Vagina (tissue), 2 donors: Measurements from ENCODE around the gene CSNK1D. TPM values are rescaled to one million over a fixed set of nuclear protein-coding genes. Genes with fewer than 3 reads are reported as not detected.

Experiments used
- DNase-seq, 2 donors: peaks; one replicate each; pipeline ENCODE4 v3.0.0-alpha.2; 2017; ENCODE audit errors: extremely low spot score in 2 of 2
- H3K27ac ChIP-seq: fragments of 200-600 bp; sonication (generic); one replicate; pipeline ENCODE4 v1.5.1; 2019
- H3K27me3 ChIP-seq: fragments of 200-600 bp; sonication (generic); one replicate; pipeline ENCODE4 v1.5.1; 2019
- H3K36me3 ChIP-seq, 2 donors: fragments of 200-600 bp; sonication (generic); one replicate each; pipeline ENCODE4 v1.5.1; 2017 to 2019
- H3K4me1 ChIP-seq: fragments of 200-600 bp; sonication (generic); one replicate; pipeline ENCODE4 v1.5.1; 2019
- H3K4me3 ChIP-seq, 2 donors: fragments of 200-600 bp; sonication (generic); 1 replicate in 1 of 2; 2 replicates in 1 of 2; pipeline ENCODE4 v1.5.1; 2016 to 2019
- H3K9me3 ChIP-seq: fragments of 200-600 bp; sonication (generic); one replicate; pipeline ENCODE4 v1.5.1; 2019
- POLR2A ChIP-seq, 2 donors: fragments of 450-650 bp; IDR thresholded peaks; one replicate each; pipeline ENCODE4 v1.6.1; 2017; ENCODE audit warnings: antibody characterized with exemption in 2 of 2, mild to moderate bottlenecking in 2 of 2, moderate library complexity in 2 of 2
- POLR2AphosphoS5 ChIP-seq, 2 donors: sonication (generic); formaldehyde crosslinking; IDR thresholded peaks; one replicate each; pipeline ENCODE4 v1.9.0; 2017; ENCODE audit warnings: antibody characterized with exemption in 2 of 2, mild to moderate bottlenecking in 2 of 2, low read depth in 1 of 2; ENCODE audit not compliant: insufficient read depth in 1 of 2
- intact Hi-C: fragments of 100-400 bp; cut with DNase I; formaldehyde crosslinking; loops from one replicate; pipeline ENCODE4 v1.15.1; 2023
- total RNA-seq: library from RNA; depleted of rRNA; stranded (reverse); fragments of >200 nt; gene quantifications from one replicate; pipeline ENCODE4 v1.2.3, GENCODE V29; 2016
- TF ChIP-seq, protein P1 (sequence below), 3 experiments: fragments of 450-650 bp in 2 of 3; fragments of 200-600 bp in 1 of 3; sonication (generic) in 1 of 3; IDR thresholded peaks; one replicate each; pipeline ENCODE4 v1.5.1; 2017 to 2019; ENCODE audit warnings: antibody characterized with exemption in 3 of 3, mild to moderate bottlenecking in 2 of 3, moderate library complexity in 2 of 3

Gene CSNK1D
- total RNA-seq, 1 donor from 2014 or later: 67.8 TPM

DNA sequence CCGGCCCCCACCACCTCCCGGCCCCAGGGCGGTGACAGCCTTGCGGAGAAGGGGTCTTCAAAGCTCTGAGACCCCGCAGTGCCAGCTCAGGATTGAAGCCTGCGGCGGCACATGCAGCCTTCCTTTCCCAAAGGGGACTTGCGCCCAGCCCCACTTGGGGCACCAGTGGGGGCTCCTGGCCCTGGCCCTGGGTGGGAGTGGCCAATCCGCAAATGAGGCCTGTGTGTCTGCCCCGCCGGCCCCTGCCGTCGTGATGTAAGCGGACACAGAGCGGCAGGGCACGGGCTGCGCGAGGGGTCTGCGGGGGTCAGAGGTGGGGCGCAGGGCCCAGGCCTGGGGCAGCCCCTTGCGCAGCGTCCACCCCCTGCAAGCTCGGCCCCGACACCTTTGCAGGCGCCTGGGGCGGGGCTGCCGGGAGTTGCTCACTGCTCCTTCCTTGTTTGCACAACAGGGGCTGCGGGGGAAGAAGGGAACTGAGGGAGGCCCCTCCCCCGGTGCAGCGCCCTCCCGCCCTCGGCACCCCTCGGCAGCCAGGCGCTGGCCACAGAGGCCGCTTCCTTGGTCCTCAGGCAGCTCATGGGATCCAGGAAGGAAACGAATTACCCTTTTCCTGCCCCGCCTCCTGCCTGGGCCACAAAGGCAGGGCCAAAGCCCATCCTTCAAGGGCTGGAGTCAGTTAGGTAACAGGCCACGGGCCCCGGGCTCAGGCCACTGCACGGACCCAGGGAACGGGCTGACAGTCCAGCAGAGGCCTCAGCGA is 41.8 kb downstream of the CSNK1D start:
- Histone ChIP-seq H3K27me3 (no peaks in the 10 kb centered on the region), H3K36me3 (no peaks in the 10 kb centered on the region), H3K4me1 (peaks cover 65% of the 10 kb centered on the region), H3K9me3 (no peaks in the 10 kb centered on the region), H3K4me3 (peak overlapping the region; percentile 62 to 63), H3K27ac (peak overlapping the region; percentile 93)
- no peak for DNase-seq
- intact Hi-C loops: no loop called here
- TF ChIP-seq, protein P1, sequence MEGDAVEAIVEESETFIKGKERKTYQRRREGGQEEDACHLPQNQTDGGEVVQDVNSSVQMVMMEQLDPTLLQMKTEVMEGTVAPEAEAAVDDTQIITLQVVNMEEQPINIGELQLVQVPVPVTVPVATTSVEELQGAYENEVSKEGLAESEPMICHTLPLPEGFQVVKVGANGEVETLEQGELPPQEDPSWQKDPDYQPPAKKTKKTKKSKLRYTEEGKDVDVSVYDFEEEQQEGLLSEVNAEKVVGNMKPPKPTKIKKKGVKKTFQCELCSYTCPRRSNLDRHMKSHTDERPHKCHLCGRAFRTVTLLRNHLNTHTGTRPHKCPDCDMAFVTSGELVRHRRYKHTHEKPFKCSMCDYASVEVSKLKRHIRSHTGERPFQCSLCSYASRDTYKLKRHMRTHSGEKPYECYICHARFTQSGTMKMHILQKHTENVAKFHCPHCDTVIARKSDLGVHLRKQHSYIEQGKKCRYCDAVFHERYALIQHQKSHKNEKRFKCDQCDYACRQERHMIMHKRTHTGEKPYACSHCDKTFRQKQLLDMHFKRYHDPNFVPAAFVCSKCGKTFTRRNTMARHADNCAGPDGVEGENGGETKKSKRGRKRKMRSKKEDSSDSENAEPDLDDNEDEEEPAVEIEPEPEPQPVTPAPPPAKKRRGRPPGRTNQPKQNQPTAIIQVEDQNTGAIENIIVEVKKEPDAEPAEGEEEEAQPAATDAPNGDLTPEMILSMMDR (IDR thresholded peaks at IDR 0.05): no peak
- no peak for TF ChIP-seq POLR2A (IDR thresholded peaks at IDR 0.05)
- TF ChIP-seq POLR2AphosphoS5 (IDR thresholded peaks at IDR 0.05; ENCODE audit: insufficient read depth in 1 of 2, low read depth in 1 of 2): peak; percentile 52 to 89

DNA sequence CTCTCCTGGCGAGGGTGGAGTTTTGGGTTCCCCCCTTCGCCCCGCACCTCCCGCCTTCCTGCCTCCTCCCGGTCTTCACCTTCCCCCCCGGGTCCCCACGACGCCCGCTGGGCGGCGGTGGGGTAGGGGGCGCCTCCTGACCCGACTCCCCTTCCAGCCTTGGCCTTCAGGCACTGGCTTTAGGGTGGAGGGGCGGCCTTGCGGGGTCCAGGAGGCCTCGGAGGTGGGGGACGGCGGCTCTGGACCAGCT is 42.3 kb downstream of the CSNK1D start:
- H3K27ac ChIP-seq: peak overlapping the region; percentile 93
- no peaks in the 10 kb centered on the region for H3K27me3 ChIP-seq
- intact Hi-C loops: no loop called here
- H3K4me3 ChIP-seq: peak overlapping the region; percentile 62 to 63
- peaks cover 60% of the 10 kb centered on the region for H3K4me1 ChIP-seq
- TF ChIP-seq POLR2A (IDR thresholded peaks at IDR 0.05) (no peak), POLR2AphosphoS5 (IDR thresholded peaks at IDR 0.05; ENCODE audit: insufficient read depth in 1 of 2, low read depth in 1 of 2) (no peak)
- TF ChIP-seq, protein P1 (IDR thresholded peaks at IDR 0.05): no peak
- no peaks in the 10 kb centered on the region for H3K9me3 ChIP-seq
- no peaks in the 10 kb centered on the region for H3K36me3 ChIP-seq
- DNase-seq: no peak

- intact Hi-C loops: no loop called here
- peak overlapping the region; percentile 62 to 63 for H3K4me3 ChIP-seq
- DNase-seq: no peak
- H3K4me1 ChIP-seq: peaks cover 55% of the 10 kb centered on the region
- H3K27ac ChIP-seq: peak overlapping the region; percentile 93
- no peaks in the 10 kb centered on the region for H3K36me3 ChIP-seq
- TF ChIP-seq POLR2AphosphoS5 (IDR thresholded peaks at IDR 0.05; ENCODE audit: insufficient read depth in 1 of 2, low read depth in 1 of 2) (no peak), POLR2A (IDR thresholded peaks at IDR 0.05) (no peak)
- TF ChIP-seq, protein P1 (IDR thresholded peaks at IDR 0.05): peak in 1 of 3 experiments; percentile 56
- no peaks in the 10 kb centered on the region for H3K9me3 ChIP-seq
- no peaks in the 10 kb centered on the region for H3K27me3 ChIP-seq
These were observed 42.7 kb downstream of the CSNK1D start for GRCh38 chr17:82230609-82231311.

DNA sequence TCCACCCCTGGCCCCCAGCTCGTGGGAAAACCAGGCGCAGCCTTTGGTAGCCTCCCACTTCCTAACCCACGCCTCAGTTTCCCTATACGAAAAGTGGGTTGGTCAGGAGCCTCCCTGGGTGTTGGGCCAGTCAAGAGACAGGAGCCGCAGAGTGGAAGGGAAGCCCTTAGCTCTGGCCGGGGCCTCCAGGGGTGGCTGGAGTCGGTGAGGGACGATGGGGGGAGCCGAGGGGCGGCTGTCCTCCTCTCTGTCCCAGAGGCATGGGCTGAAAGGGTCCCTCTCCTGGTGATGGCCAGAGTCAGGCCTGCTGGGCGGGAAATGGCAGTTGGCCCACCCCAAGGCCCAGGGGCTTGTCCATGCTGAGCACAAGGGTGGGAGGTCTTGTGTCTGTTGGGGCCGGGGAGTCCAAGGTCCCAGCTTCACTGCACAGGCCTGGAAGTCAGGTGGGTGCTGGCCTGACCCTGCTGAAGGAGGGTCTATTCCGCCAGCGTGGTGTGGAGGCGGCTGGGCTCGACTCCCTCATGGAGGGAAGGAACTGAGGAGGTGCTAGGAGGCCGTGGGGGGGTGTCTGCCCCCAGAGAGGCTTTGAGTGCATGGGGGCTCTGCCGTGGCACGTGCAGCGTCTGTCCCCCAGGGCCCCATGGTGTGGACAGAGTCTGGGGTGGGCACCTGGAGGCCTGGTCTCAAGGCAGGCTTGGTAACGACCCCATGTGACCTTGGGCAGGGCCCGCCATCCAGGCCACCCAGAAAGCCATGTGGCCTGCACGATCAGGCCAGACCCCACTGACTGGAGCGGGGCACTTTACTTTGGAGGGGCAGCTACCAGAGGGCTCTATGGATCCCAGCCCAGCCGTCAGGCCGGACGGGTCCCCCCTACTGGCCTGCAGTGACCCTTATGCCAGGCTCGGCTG is 43.5 kb downstream of the CSNK1D start:
- no peaks in the 10 kb centered on the region for H3K9me3 ChIP-seq
- no peaks in the 10 kb centered on the region for H3K36me3 ChIP-seq
- H3K4me3 ChIP-seq: peak overlapping the region; percentile 62 to 63
- peak overlapping the region; percentile 93 for H3K27ac ChIP-seq
- H3K27me3 ChIP-seq: no peaks in the 10 kb centered on the region
- no peak for DNase-seq
- intact Hi-C loops: no loop called here
- TF ChIP-seq POLR2AphosphoS5 (IDR thresholded peaks at IDR 0.05; ENCODE audit: insufficient read depth in 1 of 2, low read depth in 1 of 2): peak in 1 of 2 donors; percentile 16
- TF ChIP-seq POLR2A (IDR thresholded peaks at IDR 0.05): no peak
- peaks cover 47% of the 10 kb centered on the region for H3K4me1 ChIP-seq
